Activated CD4-positive, alpha-beta T cell treated with anti-CD3 and anti-CD28 coated beads for 1 hour (primary cell): ENCODE results near the gene TIRAP.
A peak's percentile ranks its signal among the peaks of the same experiment; 100 is the strongest.
"Not testable (repeated sequence)": the region's sequence is repeated elsewhere in the genome, so short reads cannot be mapped to it uniquely, and the experiment has no call there.

Experiments used
- DNase-seq: peaks from one replicate; pipeline ENCODE4 v3.0.0-alpha.2; 2020

TIRAP gene, protein sequence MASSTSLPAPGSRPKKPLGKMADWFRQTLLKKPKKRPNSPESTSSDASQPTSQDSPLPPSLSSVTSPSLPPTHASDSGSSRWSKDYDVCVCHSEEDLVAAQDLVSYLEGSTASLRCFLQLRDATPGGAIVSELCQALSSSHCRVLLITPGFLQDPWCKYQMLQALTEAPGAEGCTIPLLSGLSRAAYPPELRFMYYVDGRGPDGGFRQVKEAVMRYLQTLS

DNA sequence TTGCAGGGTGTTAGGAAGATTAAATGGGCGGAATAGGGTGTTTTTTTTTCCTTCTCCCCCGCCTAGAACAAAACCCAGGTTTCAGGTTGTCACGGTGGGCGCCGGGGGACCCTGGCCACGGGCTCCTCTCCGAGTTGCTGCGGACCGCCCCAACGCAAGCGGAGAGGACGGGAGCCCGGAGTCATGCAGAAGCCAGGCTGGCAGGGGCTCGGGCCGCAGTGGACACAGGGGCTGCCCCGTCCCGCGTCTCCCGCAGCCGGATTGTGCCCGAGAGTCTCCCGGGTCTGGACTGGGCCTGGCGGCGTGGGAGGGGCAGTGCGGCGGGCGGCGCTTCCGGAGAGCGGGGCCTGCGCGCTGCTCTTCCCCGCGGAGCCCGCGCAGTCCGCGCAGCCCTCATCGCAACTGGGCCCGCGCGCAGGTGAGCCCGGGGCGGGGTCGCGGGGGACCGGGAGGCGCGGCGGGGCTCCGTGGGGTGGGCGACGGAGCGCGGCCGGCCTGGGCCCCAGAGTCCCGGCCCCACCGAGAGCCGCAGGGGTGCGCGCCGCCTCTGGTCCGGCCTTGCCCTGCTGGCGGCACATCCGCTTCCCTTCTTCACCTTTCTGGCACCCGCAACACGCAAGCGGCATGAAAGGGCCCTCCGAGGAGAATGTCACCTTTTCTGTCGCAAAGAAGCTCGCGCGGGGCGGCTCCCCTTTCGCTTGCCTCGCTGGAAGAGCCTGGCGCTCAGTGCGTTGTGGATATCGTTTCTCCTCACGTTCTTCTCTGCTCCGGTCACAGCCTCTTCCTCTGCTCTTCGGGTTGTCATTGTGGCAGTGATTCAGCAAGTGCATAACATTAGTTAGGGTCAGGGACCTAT, at the start of gene TIRAP:
Gene TIRAP (plus strand): TSS at position 358 of the 856 bp plus-strand sequence. CDS start 7,802 bp downstream, outside the sequence.
- peak; percentile 29 for DNase-seq

DNA sequence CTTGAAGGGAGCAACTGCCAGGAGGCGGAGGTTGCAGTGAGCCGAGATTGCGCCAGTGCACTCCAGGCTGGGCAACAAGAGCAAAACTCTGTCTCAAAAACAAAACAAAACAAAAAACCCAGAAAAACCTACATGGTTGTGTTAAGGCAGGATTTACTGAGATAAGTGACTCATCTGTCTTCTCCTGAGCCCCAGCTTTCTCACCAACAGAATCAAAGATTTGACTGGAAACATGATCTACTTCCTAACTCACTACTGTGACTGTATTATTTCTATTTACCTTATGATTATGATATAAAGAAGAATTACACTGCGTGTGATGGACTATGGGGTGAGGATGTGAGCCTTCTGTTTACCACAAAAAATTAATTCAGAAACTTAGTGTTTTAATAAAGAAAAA, 49.5 kb upstream of the TIRAP start:
- DNase-seq, result no peak

DNA sequence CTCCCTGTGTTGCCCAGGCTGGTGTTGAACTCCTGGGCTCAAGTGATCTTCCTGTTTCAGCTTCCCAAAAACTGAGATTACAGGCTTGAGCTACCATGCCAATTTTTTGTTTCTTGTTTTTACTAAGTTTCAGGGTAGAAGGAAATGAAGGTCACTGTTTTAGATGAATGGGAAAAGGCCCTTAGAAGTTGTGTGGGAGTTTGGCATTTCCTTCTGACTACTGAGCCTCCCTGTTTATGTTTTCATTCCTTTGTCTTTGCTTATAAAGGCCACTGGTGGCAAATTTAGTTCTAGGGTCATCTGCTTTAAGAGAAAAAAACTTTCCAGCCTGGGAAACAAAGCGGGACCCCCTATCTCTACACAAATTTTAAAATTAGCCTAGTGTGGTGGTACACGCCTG, 36.3 kb upstream of the TIRAP start:
- DNase-seq, result no peak

DNA sequence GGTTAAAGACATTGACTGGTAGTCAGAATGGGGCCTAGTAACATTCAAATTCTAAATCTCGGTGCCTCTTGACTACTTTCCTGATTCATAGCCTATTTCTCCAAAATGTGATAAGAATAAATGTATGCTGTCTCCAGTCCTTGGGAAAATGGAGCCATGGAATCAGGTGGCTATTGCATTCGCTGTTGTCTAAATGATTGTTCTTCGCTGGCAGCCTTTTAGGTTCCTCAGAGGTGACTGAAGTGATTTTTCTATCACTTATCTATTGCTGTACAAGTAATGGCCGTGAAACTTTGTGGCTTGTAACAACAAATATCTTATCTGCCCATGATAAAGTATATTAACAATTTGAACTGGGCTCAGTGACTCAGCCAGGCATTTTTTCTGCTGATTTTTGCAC, 29.6 kb upstream of the TIRAP start:
- no peak for DNase-seq

DNA sequence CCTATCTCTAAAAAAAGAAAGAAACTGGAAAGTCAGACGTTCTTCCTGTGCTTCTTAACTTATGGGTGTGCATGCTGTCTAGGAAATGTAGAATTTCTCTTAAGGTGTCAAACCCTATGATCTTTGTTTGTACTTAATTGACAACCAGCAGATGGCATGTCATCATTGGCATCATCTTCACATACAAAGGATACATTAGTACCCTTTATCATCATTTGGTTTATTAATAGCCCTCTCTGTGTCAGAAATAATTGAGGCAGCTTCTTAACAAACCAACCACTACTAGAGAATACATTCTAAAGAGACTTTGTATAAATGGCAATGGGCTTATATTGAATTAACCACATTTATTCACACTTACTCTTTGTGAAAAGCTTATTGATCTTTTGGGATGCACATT, 28.1 kb upstream of the TIRAP start:
- DNase-seq, result no peak

DNA sequence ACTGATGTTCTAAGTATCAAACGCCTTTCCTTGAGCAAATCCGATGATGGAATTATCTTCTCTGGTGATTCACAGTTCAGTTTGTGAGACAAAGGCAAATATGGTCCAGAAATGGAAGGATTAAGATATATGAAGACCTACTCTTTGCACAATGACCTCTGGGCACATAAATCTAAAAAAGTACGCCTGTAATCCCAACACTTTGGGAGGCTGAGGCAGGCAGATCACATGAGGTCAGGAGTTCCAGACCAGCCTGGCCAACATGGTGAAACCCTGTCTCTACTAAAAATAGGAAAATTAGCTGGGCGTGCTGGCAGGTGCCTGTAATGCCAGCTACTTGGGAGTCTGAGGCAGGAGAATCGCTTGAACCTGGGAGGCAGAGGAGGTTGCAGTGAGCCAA, 27.4 kb upstream of the TIRAP start:
- DNase-seq, result not testable (repeated sequence)

DNA sequence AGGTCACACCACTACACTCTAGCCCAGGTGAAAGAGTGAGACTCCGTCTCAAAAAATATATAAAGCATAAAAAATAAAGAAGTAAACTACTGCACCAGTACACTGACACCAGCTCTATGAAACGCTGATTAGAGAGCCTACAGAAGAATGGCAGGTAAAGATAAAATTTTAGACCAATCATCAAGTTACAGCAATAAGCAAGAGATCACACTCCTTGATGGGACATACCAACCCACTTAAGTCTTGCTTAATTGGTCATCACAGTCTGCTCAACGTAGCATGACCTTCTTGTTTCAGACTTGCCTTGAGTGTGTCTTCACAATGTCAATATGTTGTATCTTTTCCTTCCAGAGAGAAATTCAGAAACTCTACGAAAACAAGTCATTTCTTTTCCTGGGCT, 26.7 kb upstream of the TIRAP start:
- no peak for DNase-seq

DNA sequence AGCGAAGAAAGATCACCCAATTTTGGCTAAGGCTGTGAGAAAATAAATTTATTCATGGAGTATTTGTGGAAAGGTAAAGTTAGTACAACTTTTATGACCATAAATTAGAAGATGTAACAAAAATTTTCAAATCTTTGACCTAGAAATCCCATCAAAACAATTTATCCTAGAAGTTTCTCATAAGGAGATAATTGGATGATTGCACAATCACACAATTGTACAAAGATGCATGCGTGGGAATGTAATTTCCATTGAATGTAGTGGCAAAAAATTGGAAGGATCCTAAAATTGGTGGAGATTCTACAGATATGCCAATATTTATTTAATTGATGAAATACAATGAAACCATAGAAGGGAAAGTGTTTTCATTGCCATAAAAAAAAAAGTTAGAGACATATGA, 25.7 kb upstream of the TIRAP start:
- no peak for DNase-seq

DNA sequence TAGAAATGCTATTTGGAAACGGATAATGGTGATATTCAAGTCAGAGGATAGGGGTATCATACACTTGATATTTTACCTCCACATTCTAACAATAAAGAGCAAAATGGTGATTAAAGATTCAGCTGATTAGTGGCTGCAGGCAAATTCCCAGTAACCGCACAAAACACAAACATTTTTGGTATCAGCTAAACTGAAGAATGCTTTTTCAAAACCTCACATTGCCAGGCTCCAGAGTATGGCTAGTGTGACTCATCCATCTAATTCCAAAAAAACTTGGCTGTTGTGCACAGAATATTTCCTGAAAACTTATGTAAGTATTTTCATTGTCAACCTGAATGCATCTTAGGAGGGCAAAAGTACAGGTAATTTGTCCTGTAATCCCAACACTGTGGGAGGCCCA, 25.1 kb upstream of the TIRAP start:
- no peak for DNase-seq

DNA sequence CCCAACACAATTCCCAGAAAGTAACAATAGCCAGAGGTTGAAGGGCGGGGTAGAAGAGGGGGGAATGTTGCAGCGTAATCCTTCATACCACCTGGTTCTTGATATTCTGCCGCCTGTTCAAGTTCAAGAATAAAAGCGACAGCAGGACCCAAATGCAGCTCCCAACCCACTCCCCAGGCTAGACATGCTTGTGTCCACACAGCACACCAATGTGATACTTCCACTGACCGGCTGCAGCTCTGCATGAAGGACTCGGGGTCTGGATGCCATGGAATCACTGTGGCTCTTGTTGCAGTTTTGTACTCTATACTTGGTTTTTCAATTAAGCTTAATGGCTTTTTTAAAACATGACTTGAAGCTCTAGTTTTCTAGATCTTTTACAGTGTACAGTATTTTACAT, 20.7 kb upstream of the TIRAP start:
- DNase-seq, result no peak

DNA sequence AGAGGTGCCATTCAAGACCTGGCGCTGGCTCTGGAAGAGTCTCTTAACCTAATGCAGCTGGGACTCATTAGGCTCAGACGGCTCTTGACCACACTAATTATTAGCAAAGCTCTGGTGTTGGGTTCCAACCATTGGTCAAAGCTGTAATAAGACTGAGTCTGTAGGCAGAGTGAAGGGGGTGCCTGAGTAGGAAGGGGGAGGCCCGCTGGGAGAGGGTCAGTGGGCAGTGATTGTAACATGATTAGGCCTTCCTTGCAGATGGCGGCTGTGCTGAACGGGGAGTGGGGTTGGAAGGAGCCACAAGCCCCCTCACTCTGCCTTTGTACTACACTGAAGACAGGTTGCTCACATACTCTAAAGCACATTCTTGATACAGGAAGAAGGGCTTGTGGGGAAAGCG, 19.4 kb upstream of the TIRAP start:
- no peak for DNase-seq

DNA sequence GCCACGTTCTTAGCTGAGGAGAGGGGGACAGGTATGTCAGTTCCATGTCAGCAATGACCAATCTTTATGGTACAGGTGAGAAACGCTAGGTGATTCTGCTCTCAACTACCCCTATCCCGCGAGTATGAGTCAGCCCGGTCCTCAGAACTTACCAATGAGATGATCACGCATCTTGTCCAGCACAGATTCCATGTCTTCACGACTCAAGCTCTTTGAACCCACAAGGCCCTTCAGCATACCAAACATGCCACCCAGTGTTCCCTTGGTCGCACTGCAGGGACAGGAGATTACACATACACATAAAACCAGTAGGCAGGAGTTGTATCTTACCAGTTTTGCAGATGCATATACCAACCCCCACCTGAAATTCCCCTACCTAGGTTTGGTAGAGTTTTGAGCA, 17.1 kb upstream of the TIRAP start:
- no peak for DNase-seq

DNA sequence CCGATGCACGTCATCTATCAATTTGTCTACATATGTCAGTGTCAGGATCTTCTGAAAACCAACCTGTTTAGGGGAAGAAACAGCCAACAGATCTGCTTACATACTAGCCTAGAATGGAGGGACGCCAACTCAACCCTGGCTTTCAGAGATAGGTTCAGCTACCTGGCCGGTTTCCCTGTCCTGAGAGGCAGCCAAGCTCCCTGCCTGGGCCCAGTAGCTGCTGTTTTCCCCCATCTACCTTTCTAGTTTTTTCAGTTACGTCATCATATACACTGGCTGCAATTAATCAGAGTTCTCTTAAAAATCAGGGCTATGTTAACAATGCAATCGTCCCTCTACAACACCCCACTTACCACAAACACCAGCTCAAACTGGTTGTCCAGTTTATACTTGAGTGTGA, 15.2 kb upstream of the TIRAP start:
- no peak for DNase-seq

DNA sequence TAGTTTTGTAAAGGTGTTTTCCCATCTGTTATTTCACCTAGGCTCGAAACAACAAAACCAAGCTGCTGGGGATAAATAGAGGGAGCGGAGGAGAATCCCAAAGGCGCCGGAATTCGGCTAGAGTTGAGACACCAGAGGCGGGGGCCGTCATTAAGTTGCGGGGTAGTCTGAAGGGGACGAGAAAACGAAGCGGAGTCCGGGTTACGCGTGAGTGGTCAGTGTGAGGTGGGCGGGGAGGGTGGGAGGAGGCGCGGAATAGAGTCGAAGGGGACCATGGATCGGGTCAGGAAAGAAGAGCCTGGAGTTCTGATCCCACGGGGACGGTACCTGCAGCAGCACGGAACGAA, 14.6 kb upstream of the TIRAP start:
- no peak for DNase-seq

DNA sequence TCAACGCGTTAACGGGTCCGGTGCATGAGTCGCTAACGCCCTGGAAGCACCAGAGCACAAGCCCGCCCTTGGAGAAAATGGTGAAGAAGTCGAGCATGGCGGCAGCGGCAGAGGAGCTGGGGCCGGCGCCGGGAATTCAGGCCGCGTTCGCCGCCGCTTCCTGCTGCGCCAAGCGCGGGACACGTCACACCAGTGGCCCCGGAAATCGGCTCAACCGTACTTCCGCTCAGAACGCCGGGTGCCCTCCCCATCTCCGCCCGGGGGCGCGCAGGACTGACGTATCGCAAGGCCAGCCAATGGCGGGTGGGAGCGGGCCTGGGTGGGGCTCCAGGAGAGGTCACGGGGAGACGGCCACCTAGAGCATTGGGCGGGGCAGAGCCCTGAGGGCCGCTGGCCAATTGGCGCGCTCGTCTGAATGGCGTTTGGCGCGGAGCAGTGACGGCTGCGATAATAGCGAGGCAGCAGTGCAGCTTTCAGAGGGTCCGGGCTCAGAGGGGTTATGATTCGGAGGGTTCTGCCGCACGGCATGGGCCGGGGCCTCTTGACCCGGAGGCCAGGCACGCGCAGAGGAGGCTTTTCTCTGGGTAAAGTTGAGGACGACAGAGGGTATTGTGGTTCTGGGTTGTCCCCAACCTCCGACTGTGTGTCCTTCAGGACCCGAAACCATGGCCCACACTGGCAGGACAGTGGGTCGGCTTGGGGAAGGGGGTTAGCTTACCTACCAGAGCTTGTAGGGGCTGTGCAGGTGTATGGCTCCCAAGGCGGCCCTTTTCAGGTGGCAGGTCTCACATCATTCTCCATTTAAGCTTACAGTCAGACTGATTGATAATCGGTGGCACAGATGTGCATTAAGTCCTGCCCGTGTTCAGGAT, 13.9 kb upstream of the TIRAP start, which contains the start of the genes FOXRED1 and SRPRA:
Gene FOXRED1 (plus strand): TSS at position 447 of the 872 bp plus-strand sequence. CDS start 53 bp downstream, at position 500.
Gene SRPRA (minus strand): TSS at position 188 of the 872 bp plus-strand sequence. CDS start 91 bp downstream, at position 97.
- DNase-seq, result peak; percentile 100

DNA sequence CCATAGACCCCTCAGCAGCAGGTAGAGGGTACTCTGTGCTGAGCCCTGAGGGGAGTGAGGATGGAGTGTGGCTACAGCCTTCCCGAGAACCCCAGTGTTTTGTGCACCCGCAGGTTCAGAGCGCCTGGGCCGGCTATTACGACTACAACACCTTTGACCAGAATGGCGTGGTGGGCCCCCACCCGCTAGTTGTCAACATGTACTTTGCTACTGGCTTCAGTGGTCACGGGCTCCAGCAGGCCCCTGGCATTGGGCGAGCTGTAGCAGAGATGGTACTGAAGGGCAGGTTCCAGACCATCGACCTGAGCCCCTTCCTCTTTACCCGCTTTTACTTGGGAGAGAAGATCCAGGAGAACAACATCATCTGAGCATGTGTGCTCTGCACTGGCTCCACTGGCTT, 5.6 kb upstream of the TIRAP start:
- no peak for DNase-seq

DNA sequence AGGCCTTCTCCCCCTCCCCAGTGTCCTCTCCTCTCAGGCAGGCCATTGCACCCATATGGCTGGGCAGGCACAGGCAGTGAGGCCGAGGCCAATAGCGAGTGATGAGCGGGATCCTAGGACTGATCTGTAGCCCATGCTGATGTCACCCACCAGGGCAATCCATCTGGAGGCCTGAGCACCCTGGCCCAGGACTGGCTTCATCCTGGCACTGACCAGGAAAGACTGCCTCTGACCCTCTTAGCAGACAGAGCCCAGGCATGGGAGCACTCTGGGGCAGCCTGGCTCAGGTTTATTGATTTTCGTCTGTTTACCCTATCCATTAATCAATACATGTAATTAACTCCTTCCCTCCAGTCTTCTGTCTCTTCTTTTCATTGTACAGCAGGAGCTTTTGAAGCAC, 5.1 kb upstream of the TIRAP start:
- no peak for DNase-seq

DNA sequence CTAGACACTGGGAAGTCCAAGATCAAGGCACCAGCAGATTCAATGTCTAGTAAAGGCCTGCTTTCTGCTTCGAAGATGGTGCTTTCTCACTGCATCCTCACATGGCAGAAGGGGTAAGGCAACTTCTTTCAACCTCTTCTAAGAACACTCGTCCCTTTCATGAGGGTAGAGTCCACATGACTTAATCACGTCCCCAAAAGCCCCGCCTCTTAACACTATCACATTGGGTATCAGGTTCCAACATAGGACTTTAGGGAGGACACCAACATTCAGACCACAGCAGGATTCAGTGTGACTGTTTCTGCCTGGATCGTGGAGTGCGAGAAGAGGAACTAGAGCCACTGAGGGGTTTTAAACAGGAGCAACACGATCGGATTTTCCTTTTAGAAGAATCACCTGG, 3.7 kb upstream of the TIRAP start:
- no peak for DNase-seq

DNA sequence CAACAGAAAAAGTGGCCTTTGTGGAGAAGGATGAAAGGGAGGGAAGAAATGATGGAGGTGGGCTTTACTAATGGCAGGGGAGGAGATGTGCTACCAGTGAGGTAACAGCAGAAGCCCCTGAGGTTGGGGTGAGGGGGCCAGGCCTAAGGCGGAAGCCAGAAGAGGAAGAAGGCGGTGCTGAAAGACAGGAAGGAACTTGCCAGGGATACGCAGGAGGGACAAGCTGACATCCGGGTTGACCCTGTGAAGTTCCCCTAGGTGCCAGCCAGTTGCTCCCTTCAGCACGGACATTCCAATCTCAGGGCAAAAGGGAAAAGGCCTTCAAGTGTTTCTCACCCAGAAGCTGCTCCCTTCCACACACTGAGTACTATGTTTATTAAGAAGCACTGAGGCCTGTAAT, 2.3 kb upstream of the TIRAP start:
- no peak for DNase-seq

DNA sequence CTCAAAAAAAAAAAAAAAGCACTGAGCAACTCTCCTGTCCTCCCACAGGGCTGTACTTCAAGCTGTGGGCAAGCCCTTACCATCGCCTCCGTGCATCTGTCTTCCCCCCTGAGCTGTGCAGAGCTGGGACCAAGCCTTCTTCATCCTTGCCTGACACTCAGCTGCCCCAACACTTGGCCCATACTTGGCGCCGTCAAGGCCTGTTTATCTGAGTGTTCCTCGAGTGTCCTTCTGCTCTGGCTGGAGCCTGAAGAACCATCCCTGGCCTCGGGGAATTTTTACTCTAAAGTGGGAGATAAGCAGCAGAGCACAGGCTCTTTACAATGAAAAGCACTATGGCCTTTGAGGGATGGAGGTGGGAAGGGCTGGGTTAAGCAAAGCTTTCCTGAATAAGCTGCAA, 1.6 kb upstream of the TIRAP start:
- no peak for DNase-seq

DNA sequence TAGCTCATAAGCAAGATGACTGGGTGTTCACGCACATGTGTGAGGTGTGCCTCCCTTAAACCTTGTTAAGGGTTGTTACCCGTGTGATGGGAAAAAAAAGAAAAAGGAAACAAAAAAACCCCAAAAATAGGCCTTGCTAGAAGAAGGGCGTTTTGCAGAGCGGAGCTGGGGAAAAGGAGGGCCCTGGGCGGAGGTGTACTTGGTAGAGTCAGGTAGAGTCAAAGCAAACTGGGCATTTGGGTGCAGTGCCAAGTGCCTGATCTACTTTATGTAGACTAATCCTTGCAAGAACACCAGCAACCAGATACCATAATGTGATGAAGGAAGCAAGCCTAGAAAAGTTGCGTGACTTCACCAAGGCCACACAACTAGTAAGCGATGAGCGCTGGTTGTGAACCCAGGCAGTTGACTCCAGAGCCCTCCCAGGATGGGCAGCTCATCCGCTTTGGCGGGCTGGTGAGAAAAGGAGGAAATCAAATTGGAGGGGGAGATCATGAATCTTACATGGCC, 1.2 kb upstream of the TIRAP start:
- no peak for DNase-seq

DNA sequence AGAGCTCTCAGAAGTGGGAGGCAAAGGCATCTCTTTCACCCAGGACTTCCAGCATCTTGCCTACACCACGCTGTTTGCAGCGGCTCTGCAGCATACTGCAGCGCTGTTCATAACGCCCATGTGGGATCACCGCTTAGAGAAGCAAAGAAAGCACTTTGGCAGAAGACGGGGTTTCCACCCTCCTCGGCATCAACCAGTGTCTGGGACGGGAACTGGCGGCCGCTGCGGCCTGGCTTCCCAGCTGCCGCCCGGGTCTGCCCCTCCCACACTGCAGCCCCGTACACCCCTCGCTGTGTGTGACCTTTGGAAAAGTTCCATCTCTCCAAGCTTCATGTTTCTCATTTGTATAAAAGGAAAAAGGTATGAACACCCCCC, 545 bp upstream of the TIRAP start:
- DNase-seq, result peak; percentile 24

DNA sequence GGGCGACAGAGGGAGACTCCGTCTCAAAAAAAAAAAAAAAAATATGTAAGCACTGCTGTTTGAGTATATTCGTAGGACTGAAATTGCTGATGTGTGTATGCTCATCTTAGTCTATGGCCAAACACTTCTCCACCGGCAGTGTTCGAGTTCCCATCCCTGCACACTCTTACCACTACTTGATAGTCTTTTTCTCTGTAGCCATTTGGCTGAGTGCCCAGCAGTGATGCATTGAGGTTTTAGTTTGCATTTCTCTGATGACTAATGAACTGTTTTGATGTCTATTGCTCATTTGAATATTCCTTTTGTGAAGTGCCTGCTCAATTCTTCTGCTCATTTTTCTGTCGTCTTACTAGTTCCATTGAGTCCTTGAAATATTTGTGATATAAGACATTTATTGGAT, 1.9 kb downstream of the TIRAP start:
- peak; percentile 77 for DNase-seq
